ENCODE results near the gene CFAP100.

CFAP100 gene

DNA sequence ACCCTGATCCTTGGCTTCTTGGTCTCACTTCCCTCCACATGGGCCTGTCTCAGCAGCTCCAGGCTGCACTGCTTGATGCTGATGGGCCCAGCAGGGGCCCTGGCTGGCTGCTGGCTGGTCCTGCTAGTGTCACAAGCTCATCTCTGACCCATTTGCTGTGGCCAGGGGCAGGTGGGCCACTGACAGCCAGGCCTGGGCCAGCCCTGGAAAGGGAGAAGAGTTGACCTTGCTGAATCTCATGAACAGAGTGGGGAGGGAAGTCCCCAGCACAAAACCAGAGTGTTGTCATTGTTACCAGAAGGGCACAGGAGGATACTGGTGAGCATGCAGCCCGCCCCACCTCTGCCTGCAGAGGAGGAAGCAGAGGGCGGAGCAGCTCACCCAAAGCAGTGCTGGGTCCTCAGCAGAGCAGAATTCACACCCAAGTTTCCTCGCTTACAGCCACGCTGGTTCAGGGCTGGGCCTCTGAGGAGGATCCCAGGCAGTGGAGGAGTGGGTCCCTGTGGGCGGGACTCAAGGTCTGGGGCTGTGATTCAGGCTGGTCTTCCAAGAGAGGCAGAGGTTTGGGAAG, 29.9 kb upstream of the CFAP100 start:
- DNase-seq (ENCODE audit: insufficient read length, low spot score), result no peak
- TF ChIP-seq, protein P1, sequence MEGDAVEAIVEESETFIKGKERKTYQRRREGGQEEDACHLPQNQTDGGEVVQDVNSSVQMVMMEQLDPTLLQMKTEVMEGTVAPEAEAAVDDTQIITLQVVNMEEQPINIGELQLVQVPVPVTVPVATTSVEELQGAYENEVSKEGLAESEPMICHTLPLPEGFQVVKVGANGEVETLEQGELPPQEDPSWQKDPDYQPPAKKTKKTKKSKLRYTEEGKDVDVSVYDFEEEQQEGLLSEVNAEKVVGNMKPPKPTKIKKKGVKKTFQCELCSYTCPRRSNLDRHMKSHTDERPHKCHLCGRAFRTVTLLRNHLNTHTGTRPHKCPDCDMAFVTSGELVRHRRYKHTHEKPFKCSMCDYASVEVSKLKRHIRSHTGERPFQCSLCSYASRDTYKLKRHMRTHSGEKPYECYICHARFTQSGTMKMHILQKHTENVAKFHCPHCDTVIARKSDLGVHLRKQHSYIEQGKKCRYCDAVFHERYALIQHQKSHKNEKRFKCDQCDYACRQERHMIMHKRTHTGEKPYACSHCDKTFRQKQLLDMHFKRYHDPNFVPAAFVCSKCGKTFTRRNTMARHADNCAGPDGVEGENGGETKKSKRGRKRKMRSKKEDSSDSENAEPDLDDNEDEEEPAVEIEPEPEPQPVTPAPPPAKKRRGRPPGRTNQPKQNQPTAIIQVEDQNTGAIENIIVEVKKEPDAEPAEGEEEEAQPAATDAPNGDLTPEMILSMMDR (IDR thresholded peaks at IDR 0.05; ENCODE audit: insufficient read depth, missing control alignments), result no peak
- FAIRE-seq, result no peak

DNA sequence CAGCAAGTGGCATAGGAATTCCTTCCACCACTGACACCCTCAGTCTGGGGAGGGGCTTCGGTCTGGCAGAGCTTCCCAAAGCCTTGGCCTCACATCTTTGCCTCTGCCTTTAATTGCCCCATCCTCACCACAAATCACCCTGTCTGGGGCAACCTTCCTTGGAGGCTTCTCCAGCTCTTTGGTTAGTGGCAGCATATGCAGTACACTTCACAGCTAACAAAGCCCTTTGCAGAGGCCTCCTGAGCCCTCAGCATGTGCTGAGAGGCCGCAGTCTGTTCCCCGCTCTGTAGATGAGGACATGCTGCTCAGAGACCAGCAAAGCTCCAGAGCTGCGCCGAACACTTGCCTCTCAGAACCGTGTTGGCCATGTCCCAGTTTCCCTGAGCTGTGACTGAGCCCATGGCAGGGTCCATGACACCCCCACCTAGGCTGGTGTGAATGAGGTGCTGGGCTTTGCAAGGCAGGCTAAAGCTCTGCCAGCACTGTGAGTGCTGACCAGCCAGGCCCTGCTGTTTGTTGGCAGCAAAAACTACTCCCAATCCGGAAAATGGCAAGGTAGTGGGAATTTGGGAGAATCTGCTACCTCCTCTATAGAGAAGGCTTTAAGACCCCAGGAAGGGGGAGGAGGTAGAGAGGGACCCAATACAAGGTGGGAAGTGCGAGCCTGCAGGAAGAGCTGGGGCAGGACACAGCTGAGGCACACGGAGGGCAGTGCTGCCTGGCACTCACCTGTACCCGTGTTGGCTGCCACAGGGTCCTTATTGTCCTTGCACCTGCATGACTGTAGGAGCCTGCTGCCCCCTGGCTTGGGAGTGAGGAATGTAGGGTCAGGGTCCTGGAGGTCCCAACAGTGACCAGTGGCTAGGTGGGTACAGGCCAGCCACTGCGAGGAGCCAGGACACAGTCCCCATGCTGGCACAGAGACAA, 29.1 kb upstream of the CFAP100 start:
- TF ChIP-seq, protein P1 (IDR thresholded peaks at IDR 0.05; ENCODE audit: insufficient read depth, missing control alignments), result no peak
- FAIRE-seq (no peak), DNase-seq (ENCODE audit: insufficient read length, low spot score) (no peak)

GRCh38 chr3:126367316-126367805, 27.3 kb upstream of the CFAP100 start:
- TF ChIP-seq, protein P1 (IDR thresholded peaks at IDR 0.05; ENCODE audit: insufficient read depth, missing control alignments), result no peak
- DNase-seq (ENCODE audit: insufficient read length, low spot score), result no peak
- no peak for FAIRE-seq

- TF ChIP-seq, protein P1 (IDR thresholded peaks at IDR 0.05; ENCODE audit: insufficient read depth, missing control alignments), result no peak
- DNase-seq (ENCODE audit: insufficient read length, low spot score) (no peak), FAIRE-seq (no peak)
Measured at GRCh38 chr3:126369490-126369889, 25.2 kb upstream of the CFAP100 start.

GRCh38 chr3:126370055-126370454, 24.7 kb upstream of the CFAP100 start:
- TF ChIP-seq, protein P1 (IDR thresholded peaks at IDR 0.05; ENCODE audit: insufficient read depth, missing control alignments), result no peak
- DNase-seq (ENCODE audit: insufficient read length, low spot score) (no peak), FAIRE-seq (no peak)

GRCh38 chr3:126370606-126371005, 24.1 kb upstream of the CFAP100 start:
- DNase-seq (ENCODE audit: insufficient read length, low spot score), result no peak
- TF ChIP-seq, protein P1 (IDR thresholded peaks at IDR 0.05; ENCODE audit: insufficient read depth, missing control alignments), result no peak
- no peak for FAIRE-seq

All from D721Med (cell line).